ENCODE data around the gene YAF2.

YAF2 gene

GRCh38 chr12:42277396-42278127 is 39.5 kb upstream of the YAF2 start:
- H3K4me3 ChIP-seq (ENCODE audit: low read depth in 1 of 2, low read length in 2 of 2) = no peak overlapping the region
- no peaks in the 10 kb centered on the region for H3K9me3 ChIP-seq (ENCODE audit: insufficient read depth, low read length, severe bottlenecking)
- no peaks in the 10 kb centered on the region for H3K79me2 ChIP-seq (ENCODE audit: insufficient read depth, low read length)
- no peaks in the 10 kb centered on the region for H3K36me3 ChIP-seq (ENCODE audit: insufficient read depth, low read length)
- ATAC-seq (ENCODE audit: insufficient read depth, low read depth) = no peak
- no peak for DNase-seq
- H2AFZ ChIP-seq (ENCODE audit: low read depth, low read length) = no peak overlapping the region
- no peak overlapping the region for H3K27ac ChIP-seq (ENCODE audit: low read length)
- H3K27me3 ChIP-seq (ENCODE audit: insufficient read depth, low read length, poor library complexity) = no peaks in the 10 kb centered on the region
- H3K4me2 ChIP-seq (ENCODE audit: insufficient read depth, low read length) = no peak overlapping the region
- TF ChIP-seq EZH2 (IDR thresholded peaks at IDR 0.05; ENCODE audit: borderline replicate concordance, low read depth, low read length, severe bottlenecking) = no peak
- no peak for TF ChIP-seq CTCF (IDR thresholded peaks at IDR 0.05; ENCODE audit: borderline replicate concordance, extremely low read depth, low read length, poor library complexity, severe bottlenecking)
- no peaks in the 10 kb centered on the region for H4K20me1 ChIP-seq (ENCODE audit: insufficient read depth, low read length)
- H3K4me1 ChIP-seq (ENCODE audit: insufficient read depth, low read length) = no peaks in the 10 kb centered on the region
- no peak overlapping the region for H3K9ac ChIP-seq (ENCODE audit: low read depth, low read length)

GRCh38 chr12:42275499-42275898 is 37.5 kb upstream of the YAF2 start:
- no peaks in the 10 kb centered on the region for H3K36me3 ChIP-seq (ENCODE audit: insufficient read depth, low read length)
- H3K4me3 ChIP-seq (ENCODE audit: low read depth in 1 of 2, low read length in 2 of 2) = no peak overlapping the region
- no peaks in the 10 kb centered on the region for H3K4me1 ChIP-seq (ENCODE audit: insufficient read depth, low read length)
- H2AFZ ChIP-seq (ENCODE audit: low read depth, low read length) = no peak overlapping the region
- TF ChIP-seq CTCF (IDR thresholded peaks at IDR 0.05; ENCODE audit: borderline replicate concordance, extremely low read depth, low read length, poor library complexity, severe bottlenecking) = no peak
- H4K20me1 ChIP-seq (ENCODE audit: insufficient read depth, low read length) = no peaks in the 10 kb centered on the region
- H3K27me3 ChIP-seq (ENCODE audit: insufficient read depth, low read length, poor library complexity) = no peaks in the 10 kb centered on the region
- H3K27ac ChIP-seq (ENCODE audit: low read length) = no peak overlapping the region
- H3K79me2 ChIP-seq (ENCODE audit: insufficient read depth, low read length) = no peaks in the 10 kb centered on the region
- ATAC-seq (ENCODE audit: insufficient read depth, low read depth) (no peak), DNase-seq (no peak)
- no peak overlapping the region for H3K9ac ChIP-seq (ENCODE audit: low read depth, low read length)
- H3K4me2 ChIP-seq (ENCODE audit: insufficient read depth, low read length) = no peak overlapping the region
- no peaks in the 10 kb centered on the region for H3K9me3 ChIP-seq (ENCODE audit: insufficient read depth, low read length, severe bottlenecking)

- H3K79me2 ChIP-seq (ENCODE audit: insufficient read depth, low read length) = no peaks in the 10 kb centered on the region
- TF ChIP-seq CTCF (IDR thresholded peaks at IDR 0.05; ENCODE audit: borderline replicate concordance, extremely low read depth, low read length, poor library complexity, severe bottlenecking) (no peak), EZH2 (IDR thresholded peaks at IDR 0.05; ENCODE audit: borderline replicate concordance, low read depth, low read length, severe bottlenecking) (no peak)
- H3K4me3 ChIP-seq (ENCODE audit: low read depth in 1 of 2, low read length in 2 of 2) = no peak overlapping the region
- H4K20me1 ChIP-seq (ENCODE audit: insufficient read depth, low read length) = no peaks in the 10 kb centered on the region
- no peaks in the 10 kb centered on the region for H3K36me3 ChIP-seq (ENCODE audit: insufficient read depth, low read length)
- H3K4me1 ChIP-seq (ENCODE audit: insufficient read depth, low read length) = no peaks in the 10 kb centered on the region
- no peak overlapping the region for H2AFZ ChIP-seq (ENCODE audit: low read depth, low read length)
- ATAC-seq (ENCODE audit: insufficient read depth, low read depth) (no peak), DNase-seq (no peak)
- H3K9ac ChIP-seq (ENCODE audit: low read depth, low read length) = no peak overlapping the region
- no peak overlapping the region for H3K27ac ChIP-seq (ENCODE audit: low read length)
- no peak overlapping the region for H3K4me2 ChIP-seq (ENCODE audit: insufficient read depth, low read length)
- H3K27me3 ChIP-seq (ENCODE audit: insufficient read depth, low read length, poor library complexity) = no peaks in the 10 kb centered on the region
- H3K9me3 ChIP-seq (ENCODE audit: insufficient read depth, low read length, severe bottlenecking) = no peaks in the 10 kb centered on the region
Measured at GRCh38 chr12:42273706-42274105, 35.7 kb upstream of the YAF2 start.

Data from DND-41 (cell line).